NCI-H446 treated with DMSO at 0.1 percent for 48 hours (cell line): ENCODE measurements around the gene CNTN3.

Experiments
- DNase-seq: peaks from one replicate; lab custom pipeline; 2025; lab: John Stamatoyannopoulos, UW

CNTN3 gene

DNA sequence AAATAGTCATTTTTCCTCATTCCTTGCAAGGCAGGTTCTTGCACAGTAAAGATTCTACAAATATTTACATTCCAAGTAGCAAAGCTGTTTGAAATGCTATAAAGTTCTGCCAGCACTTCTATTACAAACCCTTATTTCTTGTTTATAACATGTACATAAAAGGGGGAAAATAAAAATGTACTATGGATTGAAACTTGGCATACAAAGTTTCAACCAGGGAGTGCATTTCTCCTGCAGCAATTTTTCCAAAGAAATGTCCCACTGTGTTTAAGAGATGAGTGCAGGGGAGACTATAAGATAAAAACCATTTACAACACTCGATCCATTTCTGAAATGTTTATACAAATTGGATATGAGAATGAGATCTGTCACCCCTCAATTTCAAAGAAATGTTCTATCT lies 3.3 kb downstream of the CNTN3 start:
- DNase-seq, result no peak

- DNase-seq, result no peak
These were observed 6.7 kb downstream of the CNTN3 start for GRCh38 chr3:74607803-74608202.

DNA sequence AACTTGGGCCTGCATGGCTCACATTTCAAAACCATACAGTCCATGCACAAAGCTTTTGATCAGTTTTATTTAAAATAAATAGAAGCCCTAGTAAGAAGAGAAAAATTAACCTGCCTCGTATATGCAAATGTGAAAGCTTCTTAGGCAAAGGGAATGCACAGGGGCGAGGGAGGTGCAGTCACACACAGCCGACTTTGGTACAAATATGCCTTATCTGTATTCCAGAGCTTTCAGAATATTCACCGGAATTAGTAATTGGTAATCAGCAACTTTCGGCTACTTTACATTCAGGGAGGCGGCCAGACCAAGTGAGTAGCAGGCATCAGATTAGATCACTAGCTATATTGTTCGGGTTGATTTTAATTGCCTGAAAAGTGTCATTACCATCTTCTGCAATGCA lies 7.5 kb downstream of the CNTN3 start:
- DNase-seq, result no peak

GRCh38 chr3:74605437-74605836 lies 9.0 kb downstream of the CNTN3 start:
- DNase-seq, result no peak

DNA sequence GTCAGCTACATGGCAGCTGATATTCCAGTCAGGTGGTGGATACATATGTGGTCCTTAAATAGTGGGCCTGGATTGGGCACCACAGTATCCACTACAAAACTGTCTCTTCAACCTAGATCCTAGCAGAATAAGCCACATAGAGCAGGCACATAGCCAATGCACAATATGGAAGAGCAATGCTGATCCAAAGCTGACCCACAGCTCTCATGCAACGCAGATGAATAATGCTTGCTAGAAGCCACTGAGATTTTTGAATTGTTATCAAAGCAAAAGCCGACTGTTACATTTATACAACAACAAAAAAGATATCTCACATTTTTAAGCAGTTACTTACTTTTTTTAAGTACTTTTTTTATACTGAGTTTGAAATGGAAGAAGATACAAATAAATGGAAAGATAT lies 11.2 kb downstream of the CNTN3 start:
- DNase-seq, result no peak

DNA sequence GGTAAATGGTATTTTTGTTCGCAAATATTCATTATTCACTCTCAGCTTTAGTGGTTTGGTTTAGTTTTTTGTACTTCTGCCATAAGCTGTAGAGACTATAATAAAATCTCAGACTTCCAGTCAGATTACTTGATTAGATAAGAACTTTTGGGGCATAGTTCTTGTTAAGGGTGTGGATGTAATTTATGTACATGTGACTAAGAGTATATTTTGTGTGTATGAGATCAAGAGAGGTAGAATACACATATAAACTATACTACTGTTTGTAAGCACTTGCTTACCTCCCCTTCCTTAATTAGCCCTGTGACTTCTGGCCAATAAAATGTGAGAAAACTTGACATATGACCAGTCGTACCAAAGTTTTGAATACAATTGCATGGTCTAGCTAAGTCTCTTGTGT lies 12.0 kb downstream of the CNTN3 start:
- DNase-seq, result no peak

DNA sequence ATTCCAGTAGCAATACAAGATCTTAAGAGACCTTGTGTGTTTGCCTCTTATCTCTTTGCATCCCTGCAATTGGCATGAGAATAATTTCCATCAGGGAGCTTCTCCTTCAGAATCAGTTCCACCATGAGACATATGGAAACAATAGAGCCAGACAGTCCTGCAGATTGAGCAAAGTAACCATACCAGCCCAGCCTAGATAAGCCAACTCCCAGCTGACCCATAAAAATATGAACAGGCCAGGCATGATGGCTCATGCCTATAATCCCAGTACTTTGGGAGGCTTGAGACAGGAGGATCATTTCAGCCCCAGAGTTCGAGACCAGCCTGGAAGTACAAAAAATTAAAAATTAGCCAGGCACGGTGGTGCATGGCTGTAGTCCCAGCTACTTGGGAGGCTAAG lies 12.7 kb downstream of the CNTN3 start:
- DNase-seq, result no peak

DNA sequence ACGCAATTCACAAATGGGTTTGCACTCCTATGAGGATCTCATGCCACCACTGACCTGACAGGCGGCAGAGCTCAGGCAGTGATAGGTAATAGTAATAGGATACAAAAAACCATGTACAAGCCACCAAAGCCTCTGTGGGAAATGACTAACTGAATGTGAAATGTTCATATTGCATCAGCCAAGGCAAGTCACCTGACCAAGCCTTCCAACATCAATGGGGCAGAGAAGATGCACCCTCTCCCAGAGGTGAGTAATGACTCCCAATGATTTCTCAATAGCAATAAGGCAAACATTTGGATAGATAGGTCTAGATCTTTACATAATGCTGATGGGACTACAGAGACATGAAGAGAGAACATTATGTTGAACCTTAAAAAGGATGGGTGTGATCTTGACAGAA lies 14.9 kb downstream of the CNTN3 start:
- no peak for DNase-seq

DNA sequence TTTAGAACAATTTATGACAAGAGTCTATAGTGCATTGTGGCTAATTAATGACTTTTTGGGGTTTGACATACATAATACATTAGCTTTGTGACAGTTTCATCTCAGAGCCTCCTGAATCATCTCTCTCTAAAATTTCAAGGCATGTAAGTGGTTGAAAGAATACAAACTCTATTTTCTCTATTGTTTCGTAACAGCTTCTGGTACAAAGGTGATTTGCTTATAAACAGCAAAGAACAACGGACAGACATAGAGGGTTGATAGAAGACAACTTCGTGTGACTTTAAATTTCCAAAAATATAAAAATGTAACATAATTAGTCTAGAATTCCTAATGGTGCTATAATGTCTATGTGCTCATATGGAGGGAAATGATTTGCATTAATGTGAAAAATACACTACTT lies 21.3 kb downstream of the CNTN3 start:
- no peak for DNase-seq

- no peak for DNase-seq
These were observed 22.1 kb downstream of the CNTN3 start for GRCh38 chr3:74592359-74592758.

DNA sequence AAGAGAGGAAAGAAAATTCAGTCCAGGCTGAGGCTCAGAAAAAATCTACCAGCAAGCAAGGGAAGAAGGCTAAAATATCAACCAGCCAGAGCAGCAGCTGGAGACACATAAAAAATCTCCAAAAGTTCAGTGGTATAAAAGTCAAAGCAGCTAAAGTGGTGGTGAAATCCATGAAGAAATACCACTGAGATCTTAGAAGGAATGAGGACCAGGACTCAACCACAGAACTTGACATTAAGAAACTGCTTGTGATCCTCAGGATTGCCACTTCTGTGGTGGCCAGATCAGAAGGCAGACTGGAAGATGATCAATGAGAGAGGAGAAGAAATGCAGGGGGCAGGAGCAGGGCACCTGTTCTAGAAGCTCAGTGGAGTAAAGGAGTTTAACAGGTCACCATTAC lies 22.5 kb downstream of the CNTN3 start:
- no peak for DNase-seq

DNA sequence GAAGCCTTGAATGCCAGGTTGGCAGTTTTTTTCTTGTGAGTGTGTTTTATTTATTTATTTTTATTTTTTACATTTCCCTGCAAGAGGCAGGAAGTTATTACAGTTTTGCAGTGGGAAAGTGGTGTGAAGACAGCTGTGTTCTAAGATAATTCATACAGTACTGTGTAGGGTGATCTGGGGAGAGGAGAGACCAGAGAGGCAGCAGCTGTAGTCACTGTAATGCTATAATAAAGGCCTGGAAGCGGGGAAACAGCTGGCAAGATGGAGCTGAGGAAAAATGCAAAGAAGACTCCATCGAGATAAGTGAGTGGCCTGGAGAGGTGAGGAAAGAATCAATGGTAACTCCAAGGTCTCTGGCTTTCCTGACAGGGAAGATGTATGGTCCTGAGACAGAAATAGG lies 23.1 kb downstream of the CNTN3 start:
- DNase-seq, result no peak

DNA sequence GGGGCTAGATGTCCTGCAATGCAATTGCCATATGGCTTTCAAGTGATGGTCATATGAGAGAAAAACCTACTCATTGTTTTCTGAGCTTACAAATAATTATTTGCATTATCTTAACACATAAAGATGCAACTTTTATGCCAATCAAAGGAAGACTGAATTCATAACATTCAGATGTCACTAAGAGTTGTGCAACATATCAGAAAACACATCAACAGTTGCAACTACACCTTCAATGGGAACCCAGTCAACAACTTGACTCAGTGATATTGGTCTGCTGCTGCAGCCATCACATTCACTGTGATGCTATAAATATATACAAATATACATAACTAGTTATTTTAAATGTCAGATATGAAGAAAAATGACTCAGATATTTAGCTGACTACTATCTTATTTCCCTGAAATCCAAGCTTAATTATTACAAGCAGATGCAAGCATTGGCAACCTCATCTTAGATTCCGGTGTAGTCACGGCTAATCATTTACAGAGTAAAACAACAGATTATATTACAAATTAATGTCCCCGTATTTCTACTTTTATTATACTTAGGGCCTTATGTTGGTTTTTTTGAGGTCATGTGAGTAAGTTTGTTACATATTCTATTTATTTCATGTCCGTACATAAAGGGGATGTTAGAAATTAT lies 23.7 kb downstream of the CNTN3 start:
- no peak for DNase-seq

DNA sequence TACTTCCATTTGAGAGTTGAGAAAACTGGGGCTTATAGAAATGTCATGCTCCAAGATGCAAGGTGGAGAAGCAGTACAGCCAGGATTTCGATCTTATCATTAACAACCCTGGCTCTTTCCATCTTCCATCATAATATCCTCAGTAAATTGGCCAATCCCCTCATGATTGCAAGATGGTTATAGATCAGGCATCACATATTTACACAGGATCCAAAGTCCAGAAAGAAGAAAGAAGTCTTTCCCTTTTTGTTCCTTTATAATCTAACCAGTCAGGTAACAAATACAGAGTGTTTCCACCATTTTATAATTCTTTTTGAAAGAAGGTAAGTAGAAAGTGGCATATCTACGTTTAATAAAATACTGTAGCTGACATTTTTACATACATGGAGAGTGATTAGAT lies 29.7 kb downstream of the CNTN3 start:
- DNase-seq, result no peak

DNA sequence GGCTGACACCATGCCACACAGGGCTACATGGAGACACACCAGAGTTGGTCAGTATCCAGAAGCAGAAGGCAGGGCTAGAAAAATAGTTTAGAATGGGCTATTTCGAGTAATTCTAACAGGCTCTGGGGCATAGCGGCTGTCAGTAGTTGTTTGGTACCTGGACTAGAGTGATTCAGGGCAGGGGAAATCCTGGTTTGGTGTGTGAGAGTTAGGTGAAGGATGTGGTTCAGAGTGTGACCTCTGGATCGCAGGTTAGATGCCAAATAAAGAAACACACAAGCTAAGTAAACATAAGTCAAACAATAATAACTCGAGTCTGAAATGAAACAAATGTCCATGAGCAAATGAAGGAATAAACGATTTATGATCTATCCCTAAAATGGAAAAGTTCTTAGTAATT lies 31.5 kb downstream of the CNTN3 start:
- DNase-seq, result no peak

- DNase-seq, result no peak
These were observed 38.6 kb downstream of the CNTN3 start for GRCh38 chr3:74575857-74576256.

DNA sequence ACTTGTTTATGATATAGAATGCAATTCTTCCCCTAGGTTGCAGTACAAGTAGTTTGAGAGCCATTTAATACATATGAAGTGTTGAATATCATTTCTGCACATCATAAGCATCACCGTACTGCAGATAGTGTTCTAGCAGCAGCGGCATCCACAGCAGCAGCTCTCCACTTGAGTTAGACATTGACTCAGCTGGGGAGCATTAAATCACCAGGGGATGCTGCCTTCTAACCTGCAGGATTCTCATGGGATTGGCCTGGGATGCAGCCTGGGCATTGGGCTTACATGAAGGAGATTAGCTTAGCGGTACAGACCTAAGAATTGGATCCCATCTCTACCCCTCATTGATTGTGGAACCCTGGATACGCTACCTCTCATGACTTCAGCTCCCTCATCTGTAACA lies 43.3 kb downstream of the CNTN3 start:
- no peak for DNase-seq
